HG02852 (cell line): ENCODE results near the gene SEC22A.
"Not testable (repeated sequence)": the region's sequence is repeated elsewhere in the genome, so short reads cannot be mapped to it uniquely, and the experiment has no call there.

Experiments used
- ATAC-seq: cut with Tn5 transposase; IDR thresholded peaks from one replicate; pipeline ENCODE4 v1.9.1; 2021; ENCODE audit warnings: mild to moderate bottlenecking, moderate library complexity; ENCODE audit not compliant: unreplicated experiment

SEC22A gene

DNA sequence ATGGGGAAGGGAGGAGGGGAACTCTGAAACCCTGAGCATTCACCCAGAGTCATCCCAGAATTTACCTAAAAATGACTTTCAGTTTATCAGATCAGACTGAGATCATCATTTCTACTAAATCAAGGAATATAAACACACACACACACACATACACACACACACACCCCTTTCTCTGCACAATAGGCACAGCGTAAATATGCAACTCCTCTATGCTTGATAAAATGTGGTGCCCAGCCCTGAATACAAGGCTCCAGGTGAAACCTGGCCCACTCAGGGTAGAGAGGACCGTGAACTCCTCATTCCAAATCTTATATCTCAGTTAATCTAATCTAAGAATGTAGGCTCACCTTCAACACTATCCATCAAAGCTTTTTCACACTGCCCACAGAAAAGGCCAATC lies 31.8 kb upstream of the SEC22A start:
- no peak for ATAC-seq

- ATAC-seq = no peak
These were observed 21.0 kb upstream of the SEC22A start for GRCh38 chr3:123180791-123181190.

GRCh38 chr3:123186695-123187094 lies 15.0 kb upstream of the SEC22A start:
- ATAC-seq = no peak

GRCh38 chr3:123188058-123188457 lies 13.7 kb upstream of the SEC22A start:
- ATAC-seq = no peak

GRCh38 chr3:123193448-123194101 lies 8.2 kb upstream of the SEC22A start:
- no peak for ATAC-seq

GRCh38 chr3:123194552-123194951 lies 7.2 kb upstream of the SEC22A start:
- no peak for ATAC-seq

DNA sequence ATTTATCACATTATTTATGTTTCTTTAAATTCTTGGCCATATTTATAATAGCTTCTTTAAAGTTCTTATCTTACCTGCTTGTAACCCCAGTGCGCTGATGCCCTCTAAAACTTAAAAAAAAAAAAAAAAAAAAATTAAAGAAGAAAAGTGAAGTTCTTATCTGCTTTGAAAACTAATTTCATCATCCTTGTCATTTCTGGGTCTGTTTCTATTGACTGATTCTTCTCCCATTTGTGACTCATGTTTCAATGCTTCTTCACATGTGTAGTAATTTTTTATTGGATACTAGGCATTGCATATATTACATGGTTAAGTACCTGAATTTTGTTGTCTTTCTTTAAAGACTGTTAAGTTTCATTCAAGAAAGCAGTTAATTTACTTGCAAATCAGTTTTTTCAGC lies 3.4 kb upstream of the SEC22A start:
- ATAC-seq = no peak

DNA sequence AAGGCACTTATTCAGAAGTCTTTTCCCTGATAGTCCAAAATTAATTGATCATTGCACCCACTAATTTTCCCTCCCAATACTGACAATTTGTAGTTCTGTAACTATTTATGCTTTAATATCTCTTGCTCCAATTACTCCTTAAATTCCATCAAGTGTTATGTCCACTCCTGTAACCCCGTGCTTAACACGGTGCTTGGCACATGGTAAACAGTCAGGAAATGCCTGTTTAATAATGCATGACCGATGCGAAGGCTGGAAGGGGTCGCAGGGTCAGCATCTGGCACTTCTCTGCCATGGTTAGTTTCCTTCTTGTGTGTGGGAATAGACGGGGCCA lies 553 bp upstream of the SEC22A start:
- ATAC-seq = no peak

GRCh38 chr3:123202451-123202850 lies 708 bp downstream of the SEC22A start:
- no peak for ATAC-seq

GRCh38 chr3:123218990-123219389 lies 17.2 kb downstream of the SEC22A start:
- no peak for ATAC-seq

GRCh38 chr3:123221369-123221768 lies 19.6 kb downstream of the SEC22A start:
- ATAC-seq = not testable (repeated sequence)

- no peak for ATAC-seq
These were observed 23.3 kb downstream of the SEC22A start for GRCh38 chr3:123225016-123225415.

GRCh38 chr3:123226549-123226948 lies 24.8 kb downstream of the SEC22A start:
- ATAC-seq = no peak

GRCh38 chr3:123229145-123229544 lies 27.4 kb downstream of the SEC22A start:
- ATAC-seq = no peak

DNA sequence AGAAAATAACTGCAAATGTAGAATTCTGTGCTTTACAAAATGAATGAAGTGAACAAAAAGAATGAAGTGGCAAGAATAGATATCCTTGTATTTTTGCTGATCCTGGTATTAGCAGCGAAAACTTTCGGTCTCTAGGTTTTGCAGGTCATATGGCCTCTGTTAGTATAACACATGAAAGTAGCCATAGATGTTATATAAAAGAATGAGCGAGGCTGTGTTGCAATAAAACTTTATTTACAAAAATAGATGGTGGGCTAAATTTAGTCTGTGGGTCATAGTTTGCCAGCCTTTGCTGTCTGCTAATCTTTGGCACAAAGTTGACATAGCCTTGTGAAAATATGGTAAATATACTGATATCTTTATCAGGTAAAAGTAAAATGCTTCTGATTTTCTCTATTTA lies 35.2 kb downstream of the SEC22A start:
- ATAC-seq = no peak

DNA sequence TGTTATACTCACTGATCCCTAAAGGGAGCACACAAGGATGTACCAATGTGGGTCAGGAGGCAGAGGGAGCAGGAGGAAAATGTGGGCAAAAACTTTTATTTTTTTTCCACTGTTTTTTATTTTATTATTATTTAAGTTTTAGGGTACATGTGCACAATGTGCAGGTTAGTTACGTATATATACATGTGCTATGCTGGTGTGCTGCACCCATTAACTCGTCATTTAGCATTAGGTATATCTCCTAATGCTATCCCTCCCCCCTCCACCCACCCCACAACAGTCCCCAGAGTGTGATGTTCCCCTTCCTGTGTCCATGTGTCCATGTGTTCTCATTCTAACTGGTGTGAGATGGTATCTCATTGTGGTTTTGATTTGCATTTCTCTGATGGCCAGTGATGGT lies 37.4 kb downstream of the SEC22A start:
- ATAC-seq = not testable (repeated sequence)

- no peak for ATAC-seq
These were observed 38.0 kb downstream of the SEC22A start for GRCh38 chr3:123239756-123240155.

GRCh38 chr3:123244128-123244527 lies 42.4 kb downstream of the SEC22A start:
- no peak for ATAC-seq

GRCh38 chr3:123246866-123247265 lies 45.1 kb downstream of the SEC22A start:
- no peak for ATAC-seq

DNA sequence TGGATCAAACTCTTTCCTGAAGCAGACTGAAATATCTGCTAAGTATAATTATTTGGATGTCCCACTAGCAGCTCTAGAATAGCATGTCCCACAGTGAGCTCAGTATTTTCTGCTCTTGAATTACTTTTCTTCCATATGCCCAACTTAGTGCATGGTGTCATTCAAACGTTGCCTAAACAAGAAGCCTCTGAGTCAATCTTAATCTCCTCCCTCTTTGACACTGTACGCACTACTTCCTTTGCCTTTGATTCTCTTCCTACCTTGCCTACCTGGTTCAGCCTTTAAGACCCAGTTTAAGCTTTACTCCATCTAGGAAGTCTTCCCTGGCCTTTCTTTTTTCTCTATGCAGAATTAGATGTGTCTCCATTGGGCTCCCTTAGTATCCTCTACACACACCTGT lies 54.5 kb downstream of the SEC22A start:
- ATAC-seq = no peak

- no peak for ATAC-seq
These were observed 56.6 kb downstream of the SEC22A start for GRCh38 chr3:123258359-123258758.

GRCh38 chr3:123258811-123259420 lies 57.2 kb downstream of the SEC22A start:
- ATAC-seq = no peak

- no peak for ATAC-seq
These were observed 59.9 kb downstream of the SEC22A start for GRCh38 chr3:123261666-123262065.
